GM19043 (cell line): Measurements from ENCODE around the gene SLFN12.
"Not testable (repeated sequence)": the region's sequence is repeated elsewhere in the genome, so short reads cannot be mapped to it uniquely, and the experiment has no call there.

Experiments used
- ATAC-seq: cut with Tn5 transposase; IDR thresholded peaks from one replicate; pipeline ENCODE4 v1.9.1; 2021; ENCODE audit warnings: low read depth; ENCODE audit not compliant: unreplicated experiment

The SLFN12 gene

GRCh38 chr17:35414707-35415106 lies 17.6 kb downstream of the SLFN12 start:
- not testable (repeated sequence) for ATAC-seq

DNA sequence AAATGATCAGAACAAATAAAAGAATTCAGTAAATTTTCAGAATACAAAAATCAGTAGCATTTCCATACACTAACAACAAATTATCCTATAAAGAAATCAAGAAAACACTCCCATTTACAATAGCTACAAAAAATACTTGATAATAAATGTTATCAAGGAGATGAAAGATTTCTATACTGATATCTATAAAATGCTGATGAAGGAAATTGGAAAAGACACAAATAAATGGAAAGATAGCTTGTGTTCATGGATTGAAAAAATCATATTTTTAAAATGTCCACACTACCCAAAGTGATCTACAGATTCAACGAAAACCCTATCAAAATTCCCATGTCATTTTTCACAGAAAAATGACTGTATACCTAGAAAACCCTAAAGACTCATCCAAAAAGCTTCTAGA lies 18.1 kb downstream of the SLFN12 start:
- ATAC-seq = no peak

DNA sequence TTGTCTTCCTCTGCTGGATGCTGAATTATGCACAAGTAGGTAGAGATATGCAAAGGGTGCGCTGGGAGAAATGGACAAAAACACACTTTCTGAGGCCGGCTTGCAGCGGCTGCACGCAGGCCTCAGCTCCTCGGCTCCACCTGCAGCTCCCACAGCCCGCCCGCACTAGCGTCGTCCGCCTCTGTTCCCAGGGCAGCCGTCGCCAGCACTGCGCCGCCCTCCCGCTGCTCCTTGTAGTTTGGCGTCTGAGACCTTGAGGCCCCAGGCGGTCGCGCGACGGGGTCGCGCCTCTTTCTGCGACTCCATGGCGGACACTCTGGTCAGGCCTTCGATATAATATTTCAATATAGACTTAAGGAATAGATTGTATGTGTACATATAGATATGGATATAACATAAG lies 24.8 kb downstream of the SLFN12 start:
- ATAC-seq = no peak

- no peak for ATAC-seq
Observed at GRCh38 chr17:35406568-35406967, 25.7 kb downstream of the SLFN12 start.

GRCh38 chr17:35404360-35404759 lies 27.9 kb downstream of the SLFN12 start:
- no peak for ATAC-seq

- not testable (repeated sequence) for ATAC-seq
Observed at GRCh38 chr17:35393783-35394182, 38.5 kb downstream of the SLFN12 start.

DNA sequence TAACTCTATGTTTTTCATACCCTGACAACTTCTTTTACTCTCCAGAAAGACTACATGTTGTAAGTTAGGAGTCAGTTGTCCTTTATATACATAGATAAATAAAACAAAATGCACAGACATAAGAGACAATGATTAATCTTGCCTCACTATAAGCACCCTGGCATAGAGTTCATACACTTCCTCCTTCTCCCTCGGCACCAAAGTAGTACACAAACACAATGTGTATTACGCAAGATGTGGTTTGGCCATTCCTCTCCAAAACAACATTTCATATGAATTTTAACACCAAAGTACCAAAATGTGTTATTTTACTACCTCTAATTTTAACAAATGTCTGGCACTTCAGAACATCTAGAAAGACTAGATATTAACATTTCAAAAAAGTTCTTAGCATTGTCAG lies 41.6 kb downstream of the SLFN12 start:
- ATAC-seq = no peak

DNA sequence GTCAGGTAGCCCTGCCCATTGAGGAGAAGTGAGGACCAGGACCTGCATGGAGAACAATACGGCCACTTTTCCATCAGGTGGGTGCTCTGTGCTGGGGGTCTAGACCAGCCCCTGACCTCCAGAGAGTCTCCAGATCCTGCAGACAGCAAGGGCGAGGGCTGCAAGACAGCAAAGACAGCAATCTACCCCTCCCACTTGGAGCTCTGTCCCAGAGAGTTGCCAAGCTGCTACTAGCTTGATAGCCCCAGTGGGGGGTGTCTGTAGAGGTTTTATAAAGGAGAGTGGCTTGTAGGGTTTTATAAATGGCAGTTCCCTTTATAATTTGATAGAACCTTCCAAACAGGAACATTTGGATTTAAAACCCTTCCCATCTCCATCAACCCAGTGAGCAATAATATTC lies 42.1 kb downstream of the SLFN12 start:
- no peak for ATAC-seq

GRCh38 chr17:35387496-35387895 lies 44.8 kb downstream of the SLFN12 start:
- no peak for ATAC-seq

GRCh38 chr17:35377706-35378105 lies 54.6 kb downstream of the SLFN12 start:
- ATAC-seq = no peak

GRCh38 chr17:35377068-35377467 lies 55.2 kb downstream of the SLFN12 start:
- ATAC-seq = no peak

- ATAC-seq = no peak
Observed at GRCh38 chr17:35376245-35376644, 56.1 kb downstream of the SLFN12 start.

DNA sequence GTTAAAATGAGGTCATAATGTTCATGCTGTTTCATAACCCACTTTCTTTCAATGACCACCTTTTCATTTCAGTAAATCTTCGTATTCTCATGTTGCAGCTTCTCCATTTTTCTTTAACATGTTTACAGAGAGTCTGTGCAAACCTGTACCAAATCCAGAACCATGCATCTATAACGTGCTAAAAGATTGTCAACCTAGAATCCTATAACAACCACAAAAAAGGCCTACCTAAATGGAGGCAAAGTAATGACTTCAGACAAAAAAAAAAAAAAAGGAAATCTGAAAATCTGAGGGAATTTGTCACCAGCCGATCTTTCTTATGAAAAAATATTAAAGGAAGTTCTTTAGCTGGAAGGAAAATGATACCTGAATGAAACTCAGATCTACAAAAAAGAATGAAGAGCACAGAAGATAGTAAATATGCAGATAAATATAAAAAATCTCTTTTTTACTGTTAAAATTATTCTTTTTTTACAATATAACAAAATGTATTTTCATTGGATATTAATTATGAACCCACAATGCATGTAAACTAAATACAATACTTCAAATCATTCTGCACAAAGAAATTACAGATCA lies 57.4 kb downstream of the SLFN12 start:
- no peak for ATAC-seq

DNA sequence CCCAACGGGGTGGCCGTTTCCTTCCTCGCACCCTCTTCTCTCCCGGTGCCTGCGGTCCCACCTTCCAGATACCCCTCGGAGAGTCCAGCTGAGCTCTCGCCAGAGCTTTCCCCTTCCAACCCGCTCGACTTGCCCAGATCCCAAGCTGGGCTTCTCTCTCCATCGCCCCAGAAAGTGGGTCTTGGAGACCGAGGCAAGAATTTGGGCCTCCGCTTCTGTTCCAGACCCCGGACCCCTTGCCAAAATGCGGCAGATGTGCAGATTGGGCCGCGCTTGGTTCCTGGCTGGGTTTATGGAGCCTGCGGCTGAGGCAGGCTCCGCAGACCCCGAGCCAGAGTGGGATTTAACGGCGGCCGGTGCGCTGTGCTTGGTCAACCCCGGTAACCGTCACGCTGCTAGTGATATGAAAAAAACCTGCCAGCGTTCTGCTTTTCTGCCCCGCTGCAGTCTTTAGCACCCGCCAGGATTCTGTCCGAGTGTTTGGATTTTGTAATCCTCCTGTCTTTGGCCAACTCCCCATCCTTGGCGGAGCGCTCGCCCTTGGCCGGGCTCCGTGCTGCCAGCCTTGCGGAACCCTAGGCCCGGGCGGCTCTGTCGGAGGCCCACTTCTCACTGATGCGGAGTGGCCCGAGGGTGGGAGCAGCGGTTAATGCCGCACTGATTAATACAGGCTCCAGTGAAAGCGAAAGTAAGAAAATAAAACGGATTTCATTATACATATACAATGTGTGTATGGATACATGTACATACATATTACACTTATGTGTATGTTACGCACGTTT lies 58.1 kb downstream of the SLFN12 start:
- ATAC-seq = no peak

- ATAC-seq = no peak
Observed at GRCh38 chr17:35373534-35373983, 58.7 kb downstream of the SLFN12 start, which contains the start of gene SLFN11. Gene SLFN11 (minus strand): TSS chr17:35373621. CDS start chr17:35363807, 9,814 bp downstream.

GRCh38 chr17:35372846-35373533 lies 59.3 kb downstream of the SLFN12 start:
- no peak for ATAC-seq

DNA sequence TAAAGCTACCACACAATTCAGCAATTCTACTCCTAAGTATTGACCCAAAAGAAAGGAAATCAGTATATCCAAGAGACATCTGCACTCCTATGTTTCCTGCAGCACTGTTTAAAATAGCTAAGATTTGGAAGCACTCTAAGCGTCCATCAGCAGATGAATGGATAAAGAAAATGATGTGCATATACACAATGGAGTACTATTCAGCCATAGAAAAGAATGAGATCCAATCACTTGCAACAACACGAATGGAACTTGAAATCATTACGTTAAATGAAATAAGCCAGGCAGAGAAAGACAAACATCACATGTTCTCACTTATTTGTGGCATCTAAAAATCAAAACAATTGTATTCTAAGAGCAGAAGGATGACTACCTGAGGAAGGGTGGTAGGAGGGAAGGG lies 60.4 kb downstream of the SLFN12 start:
- no peak for ATAC-seq

DNA sequence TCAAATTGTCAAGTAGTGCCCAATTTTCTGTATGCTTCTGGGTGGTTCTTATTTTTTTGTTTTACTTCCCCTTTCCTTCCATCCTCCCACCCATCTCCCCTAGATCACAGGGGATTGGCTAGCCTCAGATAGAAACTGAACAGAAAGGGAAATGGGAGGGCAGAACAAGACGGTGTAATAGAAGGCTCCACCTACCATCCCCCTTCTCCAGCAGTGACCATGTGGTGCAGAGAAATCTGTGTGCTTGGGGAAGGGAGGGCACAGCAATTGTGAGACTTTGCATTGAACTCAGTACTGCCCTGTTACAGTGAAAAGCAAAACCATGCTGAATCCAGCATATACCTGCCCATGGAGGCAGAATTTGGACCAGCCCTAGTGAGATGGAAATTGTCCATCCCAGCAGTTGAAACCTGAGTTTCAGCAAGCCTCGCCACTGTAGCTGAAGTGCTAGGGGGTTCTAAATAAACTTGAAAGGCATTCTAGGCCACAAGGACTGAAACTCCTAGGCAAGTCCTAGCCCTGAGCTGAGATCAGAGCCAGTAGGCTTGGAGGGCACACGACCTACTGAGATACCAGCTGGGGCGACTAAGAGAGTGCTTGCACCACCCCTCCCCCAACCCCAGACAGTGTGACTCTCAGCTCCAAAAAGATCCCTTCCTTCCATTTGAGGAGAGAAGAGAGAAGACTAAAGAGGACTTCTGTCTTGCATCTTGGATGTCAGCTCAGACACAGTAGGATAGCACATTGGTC lies 64.0 kb downstream of the SLFN12 start:
- ATAC-seq = peak; percentile 93

- ATAC-seq = no peak
Observed at GRCh38 chr17:35361027-35361426, 71.3 kb downstream of the SLFN12 start.
